Transverse colon (tissue), 4 donors: Measurements from ENCODE around the gene ALPK1.

Experiments
- CTCF ChIP-seq, 5 experiments: fragments of 200-600 bp in 3 of 5; fragments of 450-650 bp in 2 of 5; sonication (generic) in 3 of 5; IDR thresholded peaks; 1 replicate in 2 of 5; 2 replicates in 3 of 5; pipeline ENCODE4 v1.5.1; 2016 to 2017; ENCODE audit warnings: antibody characterized with exemption in 5 of 5, inconsistent platforms in 3 of 5, mild to moderate bottlenecking in 2 of 5, moderate library complexity in 1 of 5
- EP300 ChIP-seq: sonication (generic); formaldehyde crosslinking; IDR thresholded peaks from one replicate; pipeline ENCODE4 v1.6.1; 2017; ENCODE audit warnings: antibody characterized with exemption, low read depth
- POLR2A ChIP-seq: fragments of 450-650 bp; IDR thresholded peaks from one replicate; pipeline ENCODE4 v1.6.1; 2016; ENCODE audit warnings: antibody characterized with exemption, mild to moderate bottlenecking, moderate library complexity
- POLR2AphosphoS5 ChIP-seq, 3 donors: sonication (generic); formaldehyde crosslinking; IDR thresholded peaks; one replicate each; pipeline ENCODE4 v1.6.1; 2016; ENCODE audit warnings: antibody characterized with exemption in 3 of 3

- no peak for TF ChIP-seq CTCF (IDR thresholded peaks at IDR 0.05)
- no peak for TF ChIP-seq POLR2AphosphoS5 (IDR thresholded peaks at IDR 0.05)
- no peak for TF ChIP-seq POLR2A
- TF ChIP-seq EP300: no peak
Observed at GRCh38 chr4:112377594-112378242, 80.5 kb downstream of the ALPK1 start.
